Breast epithelium (tissue), 3 donors: ENCODE results near the gene RNF224.

Experiments used
- CTCF ChIP-seq, 3 donors: fragments of 450-650 bp; IDR thresholded peaks; one replicate each; pipeline ENCODE4 v1.5.1; 2016 to 2017; ENCODE audit warnings: antibody characterized with exemption in 3 of 3, mild to moderate bottlenecking in 3 of 3, moderate library complexity in 3 of 3
- POLR2A ChIP-seq: fragments of 450-650 bp; IDR thresholded peaks from one replicate; pipeline ENCODE4 v1.6.1; 2016; ENCODE audit warnings: antibody characterized with exemption, mild to moderate bottlenecking, moderate library complexity

DNA sequence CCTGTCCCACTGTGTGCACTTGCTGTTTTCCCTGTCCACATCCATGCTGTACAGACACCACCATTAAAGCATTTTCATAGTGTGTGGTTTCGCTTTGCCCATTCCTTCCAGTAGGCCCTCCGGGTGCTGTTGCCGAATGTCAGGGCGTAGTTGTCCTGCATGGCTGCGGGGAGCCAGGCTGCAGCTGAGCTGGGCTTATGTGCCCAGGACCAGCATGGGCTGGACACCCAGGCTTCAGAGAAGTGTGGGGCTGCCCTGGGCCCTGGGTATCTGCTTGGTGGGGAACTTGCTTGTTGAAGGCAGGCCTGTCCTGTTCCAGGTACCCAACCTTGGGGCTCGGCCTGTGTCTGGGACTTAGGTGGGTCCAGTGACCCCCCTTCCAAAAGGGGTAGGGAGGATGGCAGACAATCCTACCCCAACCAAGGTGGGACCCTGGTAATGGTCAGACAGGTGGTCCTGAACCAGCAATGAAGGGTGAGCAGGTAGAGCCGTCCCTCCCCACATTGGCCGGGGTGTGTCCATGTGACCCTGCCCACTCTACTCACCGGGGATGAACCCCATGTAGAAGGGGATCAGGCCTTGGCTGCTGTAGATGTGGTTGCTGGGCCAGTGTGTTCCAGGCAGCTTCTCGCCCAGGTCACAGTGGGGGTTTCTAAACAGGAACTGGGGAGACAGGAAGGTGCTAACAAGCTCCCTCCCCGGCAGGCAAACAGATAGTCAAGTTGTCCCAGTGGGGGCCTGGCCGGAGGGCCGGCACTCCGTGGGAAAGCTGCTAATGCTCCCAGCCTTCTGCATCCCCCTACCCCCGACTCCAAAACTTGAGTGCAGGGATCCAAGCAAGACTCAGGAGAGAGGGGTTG is 16.6 kb downstream of the RNF224 start:
- TF ChIP-seq CTCF (IDR thresholded peaks at IDR 0.05) = no peak
- no peak for TF ChIP-seq POLR2A
